Hematopoietic multipotent progenitor cell treated with erythropoietin and hydrocortisone succinate and interleukin-3 and kit ligand, for 6 days (in vitro differentiated cells): Measurements from ENCODE around the gene PCDH12.
A peak's percentile ranks its signal among the peaks of the same experiment; 100 is the strongest.

Source experiments
- DNase-seq: peaks from one replicate; pipeline ENCODE4 v3.0.0-alpha.2; 2015

The PCDH12 gene

DNA sequence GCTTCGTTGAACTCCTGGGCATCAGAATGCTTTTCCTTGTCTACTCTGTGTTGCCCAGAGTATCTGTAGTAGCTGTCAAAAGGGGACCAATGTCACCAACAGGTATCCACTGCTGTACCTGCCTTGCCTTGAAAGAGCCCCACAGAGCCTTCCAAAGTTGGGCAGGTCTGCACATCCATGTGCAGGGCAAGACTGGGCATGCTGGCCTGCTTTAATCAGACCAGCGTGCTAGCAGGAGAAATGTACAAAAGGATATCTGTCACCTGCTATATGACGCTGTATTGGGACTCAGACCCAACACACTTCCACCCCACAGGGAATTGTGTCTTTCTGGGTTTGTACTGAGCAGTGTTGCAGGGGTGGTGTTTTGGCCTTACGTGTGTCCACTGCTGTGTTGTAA is 22.5 kb downstream of the PCDH12 start:
- no peak for DNase-seq

DNA sequence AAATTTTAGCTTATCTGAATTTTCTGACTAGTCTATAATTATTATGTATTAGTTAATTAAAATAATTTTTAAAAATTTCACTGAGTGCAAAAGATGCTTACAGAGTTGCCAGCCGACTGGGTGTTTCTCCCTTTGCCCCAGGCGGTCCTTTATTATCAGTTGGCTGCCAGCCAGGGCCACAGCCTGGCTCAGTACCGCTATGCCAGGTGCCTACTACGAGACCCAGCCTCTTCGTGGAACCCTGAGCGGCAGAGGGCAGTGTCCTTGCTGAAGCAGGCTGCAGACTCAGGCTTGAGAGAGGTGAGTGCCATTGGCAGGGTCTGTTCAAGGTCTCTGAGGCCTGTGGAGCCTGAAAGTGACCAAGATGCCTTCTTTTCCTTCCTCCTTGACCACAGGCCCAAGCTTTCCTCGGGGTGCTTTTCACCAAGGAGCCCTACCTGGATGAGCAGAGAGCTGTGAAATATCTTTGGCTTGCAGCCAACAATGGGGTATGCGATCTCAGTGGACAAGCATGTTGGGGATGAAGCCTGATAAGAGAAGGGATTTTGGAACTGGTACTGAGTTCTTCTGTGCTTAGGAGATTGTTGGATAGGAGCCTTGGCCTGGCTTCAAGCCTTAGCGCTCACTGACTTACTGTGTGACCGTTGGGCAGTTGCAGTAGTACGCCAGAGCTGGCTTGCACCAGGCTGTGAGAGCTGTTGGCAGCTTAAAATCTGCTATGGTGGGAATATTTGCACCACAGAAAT is 23.7 kb downstream of the PCDH12 start:
- peak; percentile 73 for DNase-seq

DNA sequence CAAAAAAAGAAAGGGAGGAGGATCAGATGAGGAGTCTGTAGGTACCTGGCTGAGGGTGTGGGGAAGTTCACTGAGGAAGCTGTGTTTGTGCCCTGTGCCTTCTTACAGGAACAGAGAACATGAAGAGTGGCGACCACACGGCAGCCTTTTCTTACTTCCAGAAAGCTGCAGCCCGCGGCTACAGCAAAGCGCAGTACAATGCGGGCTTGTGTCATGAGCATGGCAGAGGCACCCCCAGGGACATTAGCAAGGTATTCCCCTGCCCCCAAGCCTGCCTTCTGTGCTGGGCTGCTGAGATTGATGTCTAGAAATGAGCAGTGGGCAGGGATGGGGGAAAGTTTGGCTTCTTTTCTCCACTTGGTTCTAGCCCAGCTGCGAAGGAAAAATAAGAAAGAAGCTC is 24.9 kb downstream of the PCDH12 start:
- no peak for DNase-seq

DNA sequence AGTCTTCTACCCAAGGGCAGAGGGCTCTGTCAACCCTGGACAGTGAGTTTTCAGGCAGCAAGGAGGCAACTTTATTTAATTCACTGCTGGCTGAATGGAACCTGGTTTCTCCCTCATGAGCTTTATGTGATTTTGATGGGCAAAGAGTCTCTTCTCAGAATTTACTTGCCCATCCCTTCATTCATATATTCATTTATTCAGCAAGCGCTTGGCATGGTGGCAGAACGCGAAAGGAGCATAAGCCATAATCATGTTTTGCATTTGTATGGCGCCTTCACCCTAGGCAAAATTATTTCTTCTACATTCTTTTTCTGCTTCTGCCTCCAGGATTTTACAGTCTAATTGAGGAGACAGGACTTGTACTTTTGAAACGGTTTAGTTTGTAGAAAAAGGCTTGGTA is 26.3 kb downstream of the PCDH12 start:
- no peak for DNase-seq

DNA sequence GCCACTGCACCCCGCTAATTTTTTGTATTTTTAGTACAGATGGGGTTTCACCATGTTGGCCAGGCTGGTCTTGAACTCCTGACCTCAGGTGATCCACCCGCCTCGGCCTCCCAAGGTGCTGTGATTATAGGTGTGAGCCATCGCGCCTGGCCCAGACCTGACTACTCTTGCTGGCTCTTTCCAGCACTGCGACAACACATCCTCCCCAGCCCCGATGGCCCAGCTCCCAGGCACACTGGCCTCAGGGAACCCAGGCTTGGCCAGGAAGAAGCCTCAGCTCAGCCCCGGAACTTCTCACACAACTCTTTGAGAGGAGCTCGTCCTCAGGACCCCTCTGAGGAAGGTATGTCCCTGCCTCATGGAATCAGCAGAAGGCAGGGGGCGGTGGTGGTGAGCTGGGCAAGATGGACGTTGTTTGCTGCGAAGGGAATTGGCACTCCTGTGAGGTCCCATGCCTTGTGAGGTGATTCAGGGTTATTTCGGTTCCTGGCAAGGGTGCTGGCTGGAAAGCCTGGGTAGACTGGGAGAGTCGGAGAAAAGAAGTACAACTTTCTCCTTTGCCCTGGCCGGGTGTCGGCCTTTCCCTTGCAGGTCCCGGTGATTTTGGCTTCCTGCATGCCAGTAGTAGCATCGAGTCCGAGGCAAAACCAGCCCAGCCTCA is 28.5 kb downstream of the PCDH12 start:
- DNase-seq = no peak

DNA sequence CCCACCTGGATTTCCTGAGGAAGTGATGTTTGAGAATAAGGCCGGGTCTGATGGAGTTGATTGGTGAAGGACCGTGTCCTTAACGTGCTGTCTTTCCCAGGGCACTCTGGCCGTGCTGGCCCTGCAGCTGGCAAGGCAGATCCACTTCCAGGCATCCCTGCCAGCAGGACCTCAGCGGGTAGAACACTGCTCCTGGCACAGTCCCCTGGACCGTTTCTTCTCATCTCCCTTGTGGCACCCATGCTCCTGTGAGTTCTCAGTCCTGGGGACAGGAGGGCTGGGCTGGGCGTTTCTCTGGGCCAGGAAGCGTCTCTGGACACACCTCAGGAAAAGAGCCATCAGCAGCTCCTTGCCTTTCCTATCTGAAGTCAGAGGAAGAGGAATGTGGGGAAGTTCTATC is 30.0 kb downstream of the PCDH12 start:
- DNase-seq = no peak

DNA sequence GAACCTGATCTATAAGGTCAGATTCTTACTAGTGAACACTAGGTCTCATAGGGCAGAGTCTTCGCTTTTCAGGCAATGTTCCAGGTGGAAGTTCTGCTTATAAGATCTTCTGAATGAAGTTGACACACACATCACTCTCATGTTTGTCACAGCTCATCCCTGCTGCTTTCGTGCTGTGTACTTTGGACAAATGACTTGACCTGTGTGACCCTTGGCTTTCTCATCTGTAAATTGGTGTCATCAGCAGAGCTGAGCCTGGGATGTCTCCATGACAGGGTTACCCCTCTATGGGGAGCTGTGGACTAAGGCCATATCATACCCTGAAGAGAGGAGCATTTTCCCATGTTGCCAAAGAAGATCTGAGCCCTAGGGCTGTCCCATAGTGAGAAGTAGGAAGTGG is 31.6 kb downstream of the PCDH12 start:
- DNase-seq = no peak

DNA sequence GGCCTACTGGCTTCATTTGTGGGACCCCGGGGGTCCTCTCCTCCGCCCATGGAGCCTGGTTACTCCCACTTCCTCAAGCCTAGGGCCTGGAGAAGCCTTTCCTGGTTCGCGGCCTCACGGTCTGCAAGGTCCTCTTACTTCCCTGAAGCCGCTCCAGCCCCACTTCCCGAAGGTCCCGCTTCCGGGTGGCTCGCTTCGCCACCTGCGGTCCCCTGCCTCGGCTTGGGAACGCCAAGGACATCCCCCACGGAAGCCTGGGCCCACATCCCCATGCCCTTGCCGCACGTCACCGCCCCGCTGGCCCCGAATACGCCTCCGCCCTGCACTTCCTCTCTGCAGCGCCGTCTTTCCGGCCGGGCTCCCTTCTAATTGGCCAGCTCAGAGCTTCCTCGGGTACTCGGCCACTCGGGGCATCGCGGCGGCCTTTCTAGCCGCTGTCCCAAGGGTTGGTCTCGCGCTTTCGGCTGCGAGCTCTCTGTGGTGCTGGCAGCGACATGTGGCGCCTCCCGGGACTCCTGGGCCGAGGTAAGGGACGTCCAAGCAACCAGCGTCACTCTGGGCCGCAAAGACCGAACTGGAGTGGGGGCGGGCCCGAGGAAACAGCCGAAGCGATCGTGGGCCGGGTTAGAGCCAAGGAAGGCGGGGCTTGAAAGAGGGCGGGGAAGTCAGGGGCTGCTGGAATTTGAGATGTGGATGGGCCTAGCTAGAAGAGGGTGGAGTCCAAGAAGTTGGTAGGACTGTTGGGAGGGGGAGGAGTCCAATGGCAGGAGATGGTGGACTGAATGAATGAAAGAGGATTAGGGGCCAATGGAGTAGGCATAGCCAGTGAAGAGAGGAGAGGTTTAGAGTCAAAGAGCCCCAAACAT is 34.3 kb downstream of the PCDH12 start, which contains the start of gene DELE1:
Gene DELE1 (plus strand): TSS at position 424 of the 866 bp plus-strand sequence. CDS start 71 bp downstream, at position 495.
- peak; percentile 98 for DNase-seq

DNA sequence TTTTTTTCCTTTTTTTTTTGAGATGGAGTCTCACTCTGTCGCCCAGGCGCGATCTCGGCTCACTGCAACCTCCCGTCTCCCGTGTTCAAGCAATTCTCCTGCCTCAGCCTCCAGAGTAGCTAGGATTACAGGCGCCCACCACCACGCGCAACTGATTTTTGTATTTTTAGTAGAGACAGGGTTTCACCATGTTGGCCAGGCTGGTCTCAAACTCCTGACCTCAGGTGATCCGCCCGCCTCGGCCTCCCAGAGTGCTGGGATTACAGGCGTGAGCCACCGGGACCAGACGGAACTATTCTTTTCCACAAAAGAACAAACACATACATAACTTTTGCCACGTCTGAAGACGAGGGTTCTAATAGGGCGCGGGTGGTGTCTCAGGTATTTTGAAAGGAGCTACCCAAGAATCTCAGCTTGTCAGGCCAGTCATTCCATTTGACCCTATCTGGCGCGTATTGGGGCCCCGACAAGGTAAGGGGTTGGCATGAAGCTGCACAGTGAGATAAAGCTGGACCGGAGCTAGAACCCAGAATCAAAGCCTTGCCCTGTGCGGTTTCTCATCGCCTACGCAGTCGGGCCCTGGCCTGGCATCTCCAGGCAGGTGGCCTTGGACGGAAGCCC is 35.1 kb downstream of the PCDH12 start:
- peak; percentile 44 for DNase-seq

DNA sequence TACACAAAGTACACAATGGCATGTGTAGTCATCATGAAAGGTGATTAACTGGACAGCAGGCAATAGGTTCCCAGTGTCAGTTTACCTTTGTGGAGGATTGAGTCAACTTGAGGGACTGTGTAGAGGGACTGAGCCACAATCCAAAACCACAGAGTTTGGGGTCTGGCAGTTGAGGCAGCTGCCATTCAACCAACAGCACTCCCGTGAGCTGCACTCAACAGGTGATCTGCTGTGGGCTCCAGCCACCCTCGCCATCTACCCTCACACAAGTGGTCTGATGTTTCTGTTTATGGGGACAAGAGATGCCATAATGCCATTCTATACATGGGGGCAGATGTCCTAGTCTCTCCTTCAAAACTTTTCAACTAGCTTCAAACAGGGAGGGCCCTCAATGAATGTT is 37.2 kb downstream of the PCDH12 start:
- no peak for DNase-seq

DNA sequence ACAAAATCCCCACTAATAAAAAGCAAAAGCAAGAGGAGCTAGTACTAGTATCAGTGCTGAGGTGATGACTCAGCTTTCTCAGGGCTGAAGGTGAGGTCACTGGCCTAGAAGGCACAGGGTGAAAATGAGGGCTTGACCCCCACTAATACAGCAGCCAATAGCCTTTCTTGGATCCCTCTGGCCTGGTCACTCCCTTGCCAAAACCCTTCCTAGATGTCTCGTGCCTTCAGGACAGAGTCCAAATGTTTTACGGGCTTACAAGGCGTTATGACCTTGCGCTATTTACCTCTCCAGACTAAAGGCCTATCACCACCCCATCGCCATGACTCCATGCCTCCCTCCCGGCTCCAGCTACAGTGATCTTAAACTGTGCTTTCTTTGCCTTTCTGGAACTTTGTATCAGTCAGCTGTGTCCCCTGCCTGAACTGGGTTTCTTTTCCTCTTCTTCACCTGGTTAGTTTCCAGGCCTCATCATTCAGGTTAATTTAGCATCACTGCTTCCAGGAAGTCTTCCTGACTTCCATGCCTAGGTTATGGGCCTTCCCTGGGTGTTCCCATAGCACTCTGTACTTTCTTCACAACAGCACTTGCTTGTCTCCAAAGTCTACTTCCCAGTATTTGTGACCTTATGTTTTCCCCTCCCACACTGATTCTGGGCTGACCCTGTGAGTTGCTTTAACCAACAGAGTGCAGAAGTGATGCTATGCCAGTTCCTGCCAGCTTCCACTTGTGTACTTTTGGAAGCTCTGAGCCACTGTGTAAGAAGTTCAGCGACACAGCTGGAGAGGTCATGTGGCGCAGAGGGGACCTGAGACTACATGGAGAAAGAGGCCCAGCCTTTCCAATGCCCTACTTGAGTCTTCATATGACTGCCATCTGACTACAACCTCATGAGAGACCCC is 38.5 kb downstream of the PCDH12 start:
- no peak for DNase-seq

DNA sequence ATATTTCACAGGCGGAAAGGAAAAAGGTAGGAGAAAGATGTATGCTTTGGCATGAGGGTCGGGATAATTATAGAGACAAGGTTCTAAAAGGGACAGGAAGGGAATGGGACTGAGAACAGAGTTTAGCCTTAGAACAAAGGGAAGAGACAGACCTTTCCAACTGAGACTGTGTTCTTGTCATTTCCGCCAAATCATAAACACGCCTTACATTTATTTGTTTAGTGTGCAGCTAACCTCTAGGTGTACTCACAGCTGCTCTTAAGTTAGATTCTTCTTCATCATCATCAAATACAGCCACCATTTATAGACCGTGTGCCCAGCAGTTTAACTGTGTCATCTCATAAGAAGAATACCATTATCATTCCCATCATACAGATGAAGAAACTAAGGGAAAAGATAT is 40.2 kb downstream of the PCDH12 start:
- DNase-seq = no peak

DNA sequence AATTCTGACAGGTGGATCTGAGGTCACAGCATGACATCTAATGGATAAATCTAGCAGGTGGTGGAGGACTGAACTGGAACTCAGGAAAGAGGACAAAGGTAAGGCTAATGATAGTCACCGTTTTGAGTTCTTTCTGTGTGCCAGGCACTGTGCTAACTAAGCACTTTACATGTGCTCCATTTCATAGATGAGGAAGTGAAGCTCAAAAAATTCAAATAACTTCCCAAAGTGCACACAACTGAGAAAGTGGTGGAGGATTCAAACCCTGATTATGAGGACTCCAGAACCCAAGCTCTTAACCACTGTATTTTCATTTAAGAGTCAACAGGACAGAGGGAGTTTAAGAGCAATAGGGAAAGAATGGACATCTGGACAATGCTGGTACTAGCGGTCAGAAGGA is 41.5 kb downstream of the PCDH12 start:
- DNase-seq = no peak

DNA sequence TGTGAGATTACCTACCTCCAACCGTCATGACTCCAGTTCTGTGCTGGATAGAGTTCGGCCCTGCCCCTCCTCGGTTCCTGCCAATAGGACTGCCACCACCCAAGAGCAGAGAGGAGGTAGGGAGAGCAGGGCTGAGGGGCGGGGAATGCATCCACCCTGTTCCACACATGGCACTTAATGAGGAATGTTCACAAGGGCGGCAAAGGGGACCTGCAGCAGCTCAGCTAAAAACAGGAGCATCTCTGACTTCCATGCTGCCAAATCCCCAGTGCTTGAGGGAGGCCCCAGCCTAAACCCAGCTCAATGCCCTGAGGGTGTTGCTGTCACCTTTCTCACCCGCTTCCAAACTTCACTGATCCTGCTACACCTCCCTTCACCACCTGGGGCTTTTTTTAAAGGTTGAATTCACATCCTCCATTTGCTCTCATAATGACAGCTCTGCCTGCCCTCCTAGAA is 42.1 kb downstream of the PCDH12 start:
- DNase-seq = no peak

DNA sequence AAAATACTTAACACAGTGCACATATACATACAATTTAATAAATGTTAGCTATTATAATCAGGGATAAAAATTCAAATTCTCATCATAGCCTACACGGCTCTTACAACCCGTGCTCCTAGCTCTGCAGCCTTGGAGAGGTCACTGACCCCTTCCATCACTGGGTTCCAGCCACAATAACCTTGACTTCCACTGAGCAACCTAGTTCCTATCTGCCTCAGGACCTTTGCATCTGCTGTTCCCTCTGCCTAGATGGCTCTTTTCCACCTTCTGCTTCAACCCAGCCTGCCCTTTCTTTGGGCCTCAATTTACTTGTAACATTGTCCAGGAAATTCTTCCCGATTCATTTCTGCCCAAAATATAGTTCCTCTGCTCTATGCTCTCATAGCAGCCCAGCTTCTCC is 43.2 kb downstream of the PCDH12 start:
- no peak for DNase-seq

DNA sequence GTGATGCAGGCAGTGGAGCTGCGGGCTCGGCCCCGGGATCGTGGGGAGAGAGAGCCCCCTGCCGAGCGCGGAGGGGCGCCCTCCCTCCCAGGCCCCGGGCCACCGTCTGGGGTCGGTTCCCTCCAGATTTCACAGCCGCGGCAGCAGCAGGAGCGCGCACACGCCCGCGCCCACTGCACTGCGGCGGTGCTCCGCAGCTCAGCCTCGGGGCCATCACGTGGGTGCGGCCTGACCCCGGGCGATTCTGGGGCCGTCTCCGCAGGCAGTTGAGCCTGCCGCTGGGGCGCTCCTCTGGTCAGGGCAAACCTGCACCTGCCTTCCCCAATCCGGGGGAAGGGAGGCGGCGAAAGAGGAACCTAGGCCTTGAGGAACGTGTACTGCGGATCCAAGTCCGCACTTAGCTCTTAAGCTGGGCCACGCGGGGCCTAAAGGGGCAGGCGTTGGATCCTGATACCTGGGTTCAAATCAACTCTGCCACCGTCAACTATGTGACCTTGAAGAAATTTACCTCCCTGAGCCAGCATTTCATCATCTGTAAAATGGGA is 43.7 kb downstream of the PCDH12 start:
- peak; percentile 57 for DNase-seq

DNA sequence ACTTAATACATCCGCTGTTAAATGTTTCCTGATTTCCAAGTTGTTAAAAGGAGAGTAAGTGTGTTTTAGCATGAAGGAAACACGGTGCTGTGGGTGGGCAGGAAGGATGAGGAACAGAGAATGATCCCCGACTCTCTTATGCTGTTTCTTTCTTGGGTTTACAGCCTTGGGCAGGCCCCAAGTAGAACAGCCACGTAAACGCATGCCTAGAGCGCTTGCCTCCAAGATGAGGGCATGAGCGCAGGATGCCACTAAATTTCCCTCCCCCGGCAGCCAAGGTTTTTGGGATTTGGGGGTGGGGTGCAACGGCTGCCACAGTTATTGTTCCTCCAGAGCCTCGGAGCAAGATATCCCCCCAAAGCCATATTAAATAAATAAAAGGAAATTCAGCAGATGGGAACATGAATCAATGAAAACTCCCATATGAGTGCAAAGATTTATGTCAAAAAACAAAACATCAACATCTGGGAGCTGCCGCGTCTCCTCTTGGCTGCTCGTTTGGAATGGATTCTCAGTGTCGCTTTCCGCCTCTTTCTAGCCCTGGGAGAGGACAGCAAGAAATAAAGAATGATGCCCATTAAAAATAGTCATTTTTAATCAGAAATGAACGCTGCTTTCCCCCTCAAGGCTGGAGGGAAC is 44.3 kb downstream of the PCDH12 start:
- DNase-seq = no peak

DNA sequence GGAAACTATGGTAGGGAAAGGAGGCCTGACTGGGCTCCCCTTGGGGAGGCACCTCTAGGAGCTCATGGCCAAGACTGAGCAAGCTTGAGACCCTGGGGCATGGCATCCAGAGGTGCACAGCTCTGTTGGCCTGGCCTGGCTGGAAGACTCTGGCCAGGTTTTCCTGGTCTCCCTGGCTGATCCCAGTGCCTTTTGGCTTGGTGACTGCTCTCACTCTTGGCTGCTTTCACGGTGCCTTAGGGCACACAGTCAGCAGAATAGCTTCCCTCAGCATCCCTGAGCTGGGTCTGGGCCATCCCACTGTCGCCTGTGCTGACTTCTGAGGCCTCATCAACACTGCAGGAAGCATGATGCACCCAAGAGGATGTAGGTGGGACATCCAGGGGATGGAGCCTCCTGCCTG is 47.7 kb downstream of the PCDH12 start:
- no peak for DNase-seq

DNA sequence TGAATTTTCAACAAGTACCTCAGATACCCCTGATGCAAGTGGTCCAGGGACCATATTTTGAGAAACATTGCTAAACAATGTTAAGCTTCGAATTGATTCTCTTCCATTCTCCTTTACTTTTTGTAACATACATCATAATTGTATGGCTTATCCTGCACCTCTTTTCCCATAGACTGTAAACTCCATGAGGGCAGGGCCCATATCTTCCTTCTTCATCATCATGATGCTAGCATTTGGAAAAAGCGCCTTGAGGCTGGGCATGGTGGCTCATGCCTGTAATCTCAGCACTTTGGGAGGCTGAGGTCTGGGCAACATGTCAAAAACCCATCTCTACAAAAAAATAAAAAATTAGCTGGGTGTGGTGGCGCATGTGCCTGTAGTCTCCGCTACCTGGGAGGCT is 48.8 kb downstream of the PCDH12 start:
- DNase-seq = no peak

DNA sequence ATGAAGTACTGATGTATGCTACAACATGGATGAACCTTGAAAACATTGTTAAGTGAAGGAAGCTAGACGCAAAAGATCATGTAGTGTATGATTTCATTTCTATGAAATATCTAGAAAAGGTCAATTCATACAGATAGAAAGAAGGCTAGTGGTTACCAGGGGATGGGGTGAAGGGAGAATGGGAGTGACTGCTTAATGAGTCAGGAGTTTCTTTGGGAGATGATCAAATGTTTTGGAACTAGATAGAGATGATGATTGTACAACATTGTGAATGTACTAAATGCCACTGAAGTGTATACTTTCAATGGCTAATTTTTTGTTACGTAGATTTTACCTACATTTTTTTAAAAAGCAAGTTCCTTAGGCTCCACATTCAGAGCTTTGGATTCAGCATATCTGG is 49.2 kb downstream of the PCDH12 start:
- DNase-seq = no peak

DNA sequence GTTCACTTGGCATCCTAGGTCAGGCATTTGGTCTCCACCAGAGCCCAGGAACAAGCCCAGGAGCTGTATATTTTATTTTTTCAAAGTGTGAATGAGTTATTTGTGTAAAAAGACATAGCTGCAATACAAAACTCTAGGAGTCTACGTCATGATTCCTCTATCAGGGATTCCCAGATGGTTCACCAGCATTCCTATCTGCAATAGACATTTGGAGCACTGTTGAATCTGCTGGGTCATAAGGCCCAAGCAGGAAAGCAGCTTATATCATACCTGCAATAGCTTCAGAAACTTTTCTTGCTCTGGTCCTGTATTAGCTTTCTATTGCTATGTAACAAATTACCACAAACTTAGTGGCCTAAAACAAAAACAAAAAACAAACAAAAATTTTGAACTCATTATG is 51.0 kb downstream of the PCDH12 start:
- DNase-seq = no peak
